ENCODE data around the gene CENPV. TPM values are rescaled to one million over a fixed set of nuclear protein-coding genes. Genes with fewer than 3 reads are reported as not detected.
A peak's percentile ranks its signal among the peaks of the same experiment; 100 is the strongest.

CENPV gene
- total RNA-seq, 1 donor from 2014 or later, result 13.2 TPM

GRCh38 chr17:16379654-16380053, 26.4 kb upstream of the CENPV start:
- Mint-ChIP-seq H3K27me3 (ENCODE audit: unreplicated experiment) (no peaks in the 10 kb centered on the region), H3K36me3 (ENCODE audit: unreplicated experiment) (peaks cover 24% of the 10 kb centered on the region), H3K9me3 (ENCODE audit: unreplicated experiment) (no peaks in the 10 kb centered on the region), H3K4me1 (ENCODE audit: unreplicated experiment) (peaks cover 26% of the 10 kb centered on the region), H3K27ac (ENCODE audit: unreplicated experiment) (no peak overlapping the region), H3K4me3 (ENCODE audit: unreplicated experiment) (peak overlapping the region; percentile 32)
- TF ChIP-seq CTCF (IDR thresholded peaks at IDR 0.05), result no peak
- no peak for DNase-seq (ENCODE audit: extremely low spot score, unreplicated experiment)

GRCh38 chr17:16378636-16379282, 25.5 kb upstream of the CENPV start:
- H3K27me3 Mint-ChIP-seq (ENCODE audit: unreplicated experiment), result no peaks in the 10 kb centered on the region
- H3K36me3 Mint-ChIP-seq (ENCODE audit: unreplicated experiment), result peaks cover 19% of the 10 kb centered on the region
- H3K9me3 Mint-ChIP-seq (ENCODE audit: unreplicated experiment), result no peaks in the 10 kb centered on the region
- no peak overlapping the region for H3K27ac Mint-ChIP-seq (ENCODE audit: unreplicated experiment)
- H3K4me1 Mint-ChIP-seq (ENCODE audit: unreplicated experiment), result peaks cover 25% of the 10 kb centered on the region
- peak overlapping the region; percentile 32 for H3K4me3 Mint-ChIP-seq (ENCODE audit: unreplicated experiment)
- DNase-seq (ENCODE audit: extremely low spot score, unreplicated experiment), result no peak
- TF ChIP-seq CTCF (IDR thresholded peaks at IDR 0.05), result no peak

- DNase-seq (ENCODE audit: extremely low spot score, unreplicated experiment), result no peak
- H3K27me3 Mint-ChIP-seq (ENCODE audit: unreplicated experiment), result no peaks in the 10 kb centered on the region
- TF ChIP-seq CTCF (IDR thresholded peaks at IDR 0.05), result no peak
- no peaks in the 10 kb centered on the region for H3K9me3 Mint-ChIP-seq (ENCODE audit: unreplicated experiment)
- H3K4me3 Mint-ChIP-seq (ENCODE audit: unreplicated experiment), result no peak overlapping the region
- peaks cover 17% of the 10 kb centered on the region for H3K4me1 Mint-ChIP-seq (ENCODE audit: unreplicated experiment)
- no peak overlapping the region for H3K27ac Mint-ChIP-seq (ENCODE audit: unreplicated experiment)
- peaks cover 13% of the 10 kb centered on the region for H3K36me3 Mint-ChIP-seq (ENCODE audit: unreplicated experiment)
Observed at GRCh38 chr17:16377941-16378341, 24.7 kb upstream of the CENPV start.

GRCh38 chr17:16374146-16374938, 21.1 kb upstream of the CENPV start:
- no peaks in the 10 kb centered on the region for H3K4me1 Mint-ChIP-seq (ENCODE audit: unreplicated experiment)
- no peak overlapping the region for H3K27ac Mint-ChIP-seq (ENCODE audit: unreplicated experiment)
- H3K4me3 Mint-ChIP-seq (ENCODE audit: unreplicated experiment), result no peak overlapping the region
- no peak for TF ChIP-seq CTCF (IDR thresholded peaks at IDR 0.05)
- DNase-seq (ENCODE audit: extremely low spot score, unreplicated experiment), result no peak
- H3K27me3 Mint-ChIP-seq (ENCODE audit: unreplicated experiment), result no peaks in the 10 kb centered on the region
- H3K36me3 Mint-ChIP-seq (ENCODE audit: unreplicated experiment), result no peaks in the 10 kb centered on the region
- no peaks in the 10 kb centered on the region for H3K9me3 Mint-ChIP-seq (ENCODE audit: unreplicated experiment)

- Mint-ChIP-seq H3K4me3 (ENCODE audit: unreplicated experiment) (no peak overlapping the region), H3K27ac (ENCODE audit: unreplicated experiment) (no peak overlapping the region), H3K27me3 (ENCODE audit: unreplicated experiment) (no peaks in the 10 kb centered on the region), H3K36me3 (ENCODE audit: unreplicated experiment) (no peaks in the 10 kb centered on the region), H3K9me3 (ENCODE audit: unreplicated experiment) (no peaks in the 10 kb centered on the region), H3K4me1 (ENCODE audit: unreplicated experiment) (no peaks in the 10 kb centered on the region)
- no peak for TF ChIP-seq CTCF (IDR thresholded peaks at IDR 0.05)
- no peak for DNase-seq (ENCODE audit: extremely low spot score, unreplicated experiment)
Observed at GRCh38 chr17:16371742-16372141, 18.5 kb upstream of the CENPV start.
